T-helper 17 cell (primary cell): ENCODE data around the gene AP2A2. TPM values are rescaled to one million over a fixed set of nuclear protein-coding genes. Genes with fewer than 3 reads are reported as not detected.
"Not testable (repeated sequence)": the region's sequence is repeated elsewhere in the genome, so short reads cannot be mapped to it uniquely, and the experiment has no call there.

ENCODE experiments used
- ATAC-seq: fragments of 150-1000 bp; cut with Tn5 transposase; 2 replicates; pipeline ENCODE4 v1.10.0; 2021; ENCODE audit warnings: mild to moderate bottlenecking, moderate library complexity
- DNase-seq, 3 donors: peaks; one replicate each; pipeline versions ENCODE4 v3.0.0 to v3.0.0-alpha.2; 2020 to 2021
- H3K9me3 ChIP-seq: one replicate; pipeline ENCODE4 v1.7.0; 2013; ENCODE audit warnings: low read length, mild to moderate bottlenecking; ENCODE audit not compliant: control insufficient read depth, poor library complexity, severe bottlenecking
- H3K27ac Mint-ChIP-seq: one replicate; pipeline ENCODE4 v1.8.0; 2022; ENCODE audit warnings: mild to moderate bottlenecking, moderate library complexity, mixed read lengths
- H3K27me3 Mint-ChIP-seq: one replicate; pipeline ENCODE4 v1.8.0; 2022; ENCODE audit warnings: mixed read lengths
- H3K36me3 Mint-ChIP-seq: one replicate; pipeline ENCODE4 v1.8.0; 2022; ENCODE audit warnings: low read depth, mixed read lengths
- H3K4me1 Mint-ChIP-seq: one replicate; pipeline ENCODE4 v1.8.0; 2022; ENCODE audit warnings: mild to moderate bottlenecking, mixed read lengths
- H3K4me3 Mint-ChIP-seq: one replicate; pipeline ENCODE4 v1.8.0; 2022; ENCODE audit warnings: mild to moderate bottlenecking, moderate library complexity, mixed read lengths
- total RNA-seq, 4 donors: library from RNA in 2 of 4; stranded (reverse) in 2 of 4; gene quantifications; one replicate each; pipeline ENCODE4 v1.2.3 and lab custom pipeline; 2022 to 2026

The AP2A2 gene
- total RNA-seq, 2 donors from 2014 or later = 71.1 to 74.0 TPM

GRCh38 chr11:971092-971690, 45.5 kb downstream of the AP2A2 start:
- Mint-ChIP-seq H3K4me3 (no peak overlapping the region), H3K36me3 (peaks cover 7% of the 10 kb centered on the region), H3K27me3 (no peaks in the 10 kb centered on the region), H3K4me1 (peaks cover 21% of the 10 kb centered on the region), H3K27ac (peak overlapping the region; percentile 84)
- DNase-seq (no peak), ATAC-seq (no peak)
- H3K9me3 ChIP-seq = no peaks in the 10 kb centered on the region

DNA sequence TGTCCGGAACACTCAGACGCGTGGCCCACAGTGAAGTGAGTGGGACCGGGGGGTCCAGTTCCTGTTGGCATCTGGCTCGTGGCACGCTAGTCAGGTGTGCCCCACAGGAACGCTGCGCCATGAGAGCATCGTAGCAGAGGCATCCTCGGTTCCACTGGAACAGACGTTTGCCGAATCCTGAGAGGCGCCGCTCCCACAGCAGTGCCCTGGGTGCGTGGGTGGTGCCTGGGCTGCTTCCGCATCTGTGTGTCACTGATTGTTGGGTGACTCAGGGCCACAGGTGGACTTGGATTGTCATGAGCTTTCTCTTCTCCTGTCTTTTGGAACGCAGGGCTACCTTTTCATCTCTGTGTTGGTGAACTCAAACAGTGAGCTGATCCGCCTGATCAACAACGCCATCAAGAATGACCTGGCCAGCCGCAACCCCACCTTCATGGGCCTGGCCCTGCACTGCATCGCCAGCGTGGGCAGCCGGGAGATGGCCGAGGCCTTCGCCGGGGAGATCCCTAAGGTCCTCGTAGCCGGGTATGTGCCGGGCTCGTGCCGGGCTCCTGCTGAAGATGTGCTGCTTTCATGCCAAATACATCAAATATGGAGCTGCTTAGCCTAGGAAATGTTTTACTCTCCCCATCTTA, 46.2 kb downstream of the AP2A2 start:
- DNase-seq (no peak), ATAC-seq (no peak)
- Mint-ChIP-seq H3K27me3 (no peaks in the 10 kb centered on the region), H3K27ac (peak overlapping the region; percentile 84), H3K36me3 (peaks cover 7% of the 10 kb centered on the region), H3K4me3 (peak overlapping the region; percentile 59), H3K4me1 (peaks cover 19% of the 10 kb centered on the region)
- H3K9me3 ChIP-seq = no peaks in the 10 kb centered on the region

DNA sequence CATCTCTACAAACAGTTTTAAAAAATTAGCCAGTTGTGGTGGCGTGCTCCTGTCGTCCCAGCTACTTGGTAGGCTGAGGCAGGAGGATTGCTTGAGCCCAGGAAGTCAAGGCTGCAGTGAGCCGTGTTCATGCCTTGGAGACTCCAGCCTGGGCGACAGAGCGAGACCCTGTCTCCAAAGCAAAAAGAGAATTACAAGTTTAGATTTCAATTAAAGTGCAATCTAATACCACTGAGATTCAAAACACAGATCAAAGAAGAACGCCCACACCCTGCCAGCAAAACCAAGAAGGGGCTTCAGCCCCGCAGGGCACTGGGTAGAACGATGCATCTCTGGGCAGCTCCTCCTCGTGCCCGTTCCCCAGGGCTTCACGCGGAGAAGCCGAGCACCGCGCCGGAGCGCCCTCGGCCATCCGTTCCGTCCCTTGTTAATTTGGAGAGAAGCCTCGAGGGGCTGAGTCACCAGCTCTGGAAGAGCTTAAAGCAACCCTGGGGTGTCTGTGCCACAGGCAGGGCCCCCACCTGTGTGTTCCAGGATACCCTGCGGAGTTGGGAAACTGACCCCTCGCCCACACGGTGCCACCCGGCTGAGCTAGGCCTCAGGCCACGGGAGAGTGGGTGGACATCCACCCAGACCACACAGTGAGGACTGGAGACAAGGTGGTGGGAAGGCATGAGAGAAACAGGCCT, 47.0 kb downstream of the AP2A2 start:
- DNase-seq = no peak
- Mint-ChIP-seq H3K27me3 (no peaks in the 10 kb centered on the region), H3K4me3 (no peak overlapping the region), H3K4me1 (peaks cover 19% of the 10 kb centered on the region), H3K27ac (peak overlapping the region; percentile 84), H3K36me3 (peaks cover 7% of the 10 kb centered on the region)
- ATAC-seq = no peak
- H3K9me3 ChIP-seq = no peaks in the 10 kb centered on the region

DNA sequence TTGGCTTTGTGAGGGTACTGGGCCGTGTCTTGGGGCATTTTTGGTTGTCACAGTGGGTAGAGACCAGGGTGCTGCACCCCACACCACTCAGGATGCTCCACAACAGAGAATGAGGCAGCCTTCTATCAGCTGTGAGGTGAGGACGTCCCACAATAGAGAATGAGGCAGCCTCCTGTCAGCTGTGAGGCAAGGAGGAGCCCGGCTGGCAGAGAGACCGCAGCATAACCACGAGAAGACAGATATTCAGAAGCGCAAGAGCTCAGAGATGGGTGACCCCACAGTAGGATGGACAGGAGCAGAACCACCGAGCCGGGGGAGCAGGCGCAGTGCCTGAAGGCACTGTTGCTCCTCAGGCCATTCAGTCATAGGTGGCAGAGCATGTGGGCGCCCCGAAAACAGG, 47.6 kb downstream of the AP2A2 start:
- Mint-ChIP-seq H3K4me1 (peaks cover 19% of the 10 kb centered on the region), H3K27ac (peak overlapping the region; percentile 37), H3K27me3 (no peaks in the 10 kb centered on the region), H3K4me3 (no peak overlapping the region), H3K36me3 (peaks cover 7% of the 10 kb centered on the region)
- no peaks in the 10 kb centered on the region for H3K9me3 ChIP-seq
- DNase-seq (no peak), ATAC-seq (no peak)

GRCh38 chr11:975376-975775, 49.7 kb downstream of the AP2A2 start:
- H3K4me3 Mint-ChIP-seq, H3K27me3 Mint-ChIP-seq, H3K9me3 ChIP-seq, H3K36me3 Mint-ChIP-seq, ATAC-seq, H3K27ac Mint-ChIP-seq, DNase-seq: not testable (repeated sequence)
- H3K4me1 Mint-ChIP-seq = peaks cover 21% of the 10 kb centered on the region

DNA sequence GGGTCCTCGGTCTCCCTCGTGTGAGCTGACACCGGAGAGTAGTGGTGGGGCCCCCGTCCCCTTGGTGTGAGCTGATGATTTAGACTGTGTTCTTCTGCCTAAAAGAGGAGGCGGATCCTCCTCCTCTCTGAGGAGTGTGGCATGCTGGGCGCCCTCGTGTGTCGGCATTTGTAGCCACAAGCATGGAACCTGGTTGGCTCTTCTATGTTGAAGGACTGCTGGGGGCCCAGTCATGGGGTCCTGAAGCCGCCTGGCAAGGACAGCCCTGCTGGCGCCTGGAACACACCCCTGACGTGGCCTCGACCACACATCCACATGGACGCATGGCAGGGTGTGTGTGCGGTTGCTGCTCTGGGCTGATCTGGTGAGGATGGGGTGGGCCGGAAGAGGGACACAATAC, 50.2 kb downstream of the AP2A2 start:
- no peak overlapping the region for H3K4me3 Mint-ChIP-seq
- DNase-seq (no peak), ATAC-seq (no peak)
- H3K9me3 ChIP-seq = no peaks in the 10 kb centered on the region
- peaks cover 6% of the 10 kb centered on the region for H3K36me3 Mint-ChIP-seq
- no peaks in the 10 kb centered on the region for H3K27me3 Mint-ChIP-seq
- peaks cover 16% of the 10 kb centered on the region for H3K4me1 Mint-ChIP-seq
- H3K27ac Mint-ChIP-seq = no peak overlapping the region

- Mint-ChIP-seq H3K36me3 (peaks cover 4% of the 10 kb centered on the region), H3K27me3 (no peaks in the 10 kb centered on the region), H3K27ac (no peak overlapping the region), H3K4me3 (no peak overlapping the region), H3K4me1 (peaks cover 11% of the 10 kb centered on the region)
- ATAC-seq = no peak
- no peak for DNase-seq
- no peaks in the 10 kb centered on the region for H3K9me3 ChIP-seq
These were observed 50.9 kb downstream of the AP2A2 start for GRCh38 chr11:976431-977160.

GRCh38 chr11:977830-978720, 52.4 kb downstream of the AP2A2 start:
- Mint-ChIP-seq H3K27ac (no peak overlapping the region), H3K36me3 (peaks cover 4% of the 10 kb centered on the region), H3K4me1 (peaks cover 9% of the 10 kb centered on the region), H3K27me3 (no peaks in the 10 kb centered on the region), H3K4me3 (no peak overlapping the region)
- no peak for ATAC-seq
- DNase-seq = no peak
- no peaks in the 10 kb centered on the region for H3K9me3 ChIP-seq

GRCh38 chr11:978781-979180, 53.1 kb downstream of the AP2A2 start:
- Mint-ChIP-seq H3K27me3 (no peaks in the 10 kb centered on the region), H3K4me3 (no peak overlapping the region), H3K36me3 (peaks cover under 1% of the 10 kb centered on the region), H3K4me1 (peaks cover 9% of the 10 kb centered on the region), H3K27ac (no peak overlapping the region)
- ATAC-seq = no peak
- no peaks in the 10 kb centered on the region for H3K9me3 ChIP-seq
- no peak for DNase-seq

DNA sequence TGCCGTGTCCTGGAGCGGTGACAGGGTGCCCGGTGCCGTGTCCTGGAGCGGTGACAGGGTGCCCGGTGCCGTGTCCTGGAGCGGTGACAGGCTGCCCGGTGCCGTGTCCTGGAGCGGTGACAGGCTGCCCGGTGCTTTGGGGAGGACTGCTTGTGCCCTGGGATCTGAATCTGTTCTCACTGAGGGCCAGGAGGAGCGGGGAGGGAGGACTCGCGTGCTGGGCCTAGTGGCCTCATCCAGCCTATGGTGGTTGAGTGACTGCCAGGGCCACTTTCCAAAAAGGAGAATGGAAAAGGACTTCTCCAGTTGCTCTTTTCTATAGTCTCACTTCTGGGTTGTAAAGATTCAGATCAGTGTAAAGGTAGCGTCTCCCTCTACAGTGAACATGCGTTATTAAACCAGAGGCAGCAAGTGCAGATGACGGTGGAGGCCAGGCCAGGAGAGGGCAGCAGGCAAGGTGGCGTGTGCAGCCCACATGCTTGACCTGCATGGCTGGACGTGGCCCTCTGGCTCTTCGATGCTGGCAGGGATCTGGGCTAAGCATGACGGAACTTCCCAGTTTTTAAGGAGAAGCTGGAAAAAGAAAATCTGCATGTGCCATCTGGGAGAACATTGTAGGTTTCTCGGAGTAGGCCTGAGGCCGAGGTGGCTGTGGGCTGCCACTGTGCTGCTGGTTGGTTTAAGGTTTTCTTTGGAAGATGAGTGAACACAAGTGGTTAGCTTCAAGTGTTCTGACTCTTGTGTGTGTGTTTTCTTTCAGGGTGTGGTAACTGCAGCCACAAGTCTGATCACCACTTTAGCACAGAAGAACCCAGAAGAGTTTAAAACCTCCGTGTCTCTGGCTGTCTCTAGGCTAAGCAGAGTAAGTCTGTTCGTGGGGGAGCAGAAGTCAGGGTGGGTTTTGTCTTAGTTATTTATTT, 55.0 kb downstream of the AP2A2 start:
- H3K36me3 Mint-ChIP-seq = no peaks in the 10 kb centered on the region
- H3K4me3 Mint-ChIP-seq = no peak overlapping the region
- H3K9me3 ChIP-seq = no peaks in the 10 kb centered on the region
- DNase-seq (no peak), ATAC-seq (no peak)
- H3K27me3 Mint-ChIP-seq = no peaks in the 10 kb centered on the region
- H3K4me1 Mint-ChIP-seq = peaks cover 7% of the 10 kb centered on the region
- no peak overlapping the region for H3K27ac Mint-ChIP-seq

DNA sequence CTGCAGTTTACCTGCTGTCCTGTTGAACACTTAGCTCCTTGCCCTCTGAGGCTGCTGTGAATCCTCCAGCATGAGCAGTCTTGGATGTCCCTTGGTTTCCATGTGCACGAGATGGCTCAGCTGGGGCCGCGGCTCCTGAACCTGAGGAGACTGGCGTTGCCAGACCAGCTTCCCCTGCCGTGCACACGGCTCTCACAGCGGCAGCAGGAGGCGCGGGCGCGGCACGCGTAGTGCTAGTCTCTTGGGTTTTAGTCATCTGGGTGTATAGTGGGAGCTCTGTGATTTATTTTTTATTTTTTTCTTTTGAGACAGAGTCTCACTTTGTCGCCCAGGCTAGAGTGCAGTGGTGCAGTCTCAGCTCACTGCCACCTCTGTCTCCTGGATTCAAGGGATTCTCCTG, 56.1 kb downstream of the AP2A2 start:
- Mint-ChIP-seq H3K4me3 (no peak overlapping the region), H3K36me3 (no peaks in the 10 kb centered on the region), H3K4me1 (peaks cover 7% of the 10 kb centered on the region), H3K27ac (peak overlapping the region; percentile 62), H3K27me3 (no peaks in the 10 kb centered on the region)
- H3K9me3 ChIP-seq = no peaks in the 10 kb centered on the region
- no peak for DNase-seq
- ATAC-seq = no peak

GRCh38 chr11:984546-984945, 58.9 kb downstream of the AP2A2 start:
- H3K9me3 ChIP-seq = no peaks in the 10 kb centered on the region
- Mint-ChIP-seq H3K27ac (no peak overlapping the region), H3K36me3 (peaks cover 2% of the 10 kb centered on the region), H3K4me1 (no peaks in the 10 kb centered on the region), H3K4me3 (no peak overlapping the region), H3K27me3 (no peaks in the 10 kb centered on the region)
- DNase-seq (no peak), ATAC-seq (no peak)
